Loucy (cell line): ENCODE data around the gene DNAH1.
A peak's percentile ranks its signal among the peaks of the same experiment; 100 is the strongest.

ENCODE experiments used
- H2AFZ ChIP-seq: fragments of 200-600 bp; sonication (generic); 2 replicates; pipeline ENCODE4 v1.6.0; 2016; ENCODE audit warnings: antibody characterized with exemption, mild to moderate bottlenecking, low read length, moderate library complexity
- H3F3A ChIP-seq: fragments of 200-600 bp; 2 replicates; pipeline ENCODE4 v1.6.0; 2016; ENCODE audit warnings: antibody characterized with exemption, low read depth, mild to moderate bottlenecking
- H3K27me3 ChIP-seq: fragments of 200-600 bp; sonication (generic); 2 replicates; pipeline ENCODE4 v1.6.1; 2014; ENCODE audit warnings: low read length, mild to moderate bottlenecking; ENCODE audit not compliant: insufficient read depth, poor library complexity, severe bottlenecking
- H3K36me3 ChIP-seq: fragments of 200-600 bp; sonication (generic); 2 replicates; pipeline ENCODE4 v1.6.1; 2016; ENCODE audit warnings: low read length; ENCODE audit not compliant: insufficient read depth
- H3K4me1 ChIP-seq: fragments of 200-600 bp; sonication (generic); 2 replicates; pipeline ENCODE4 v1.5.1; 2014; ENCODE audit warnings: low read length, mild to moderate bottlenecking; ENCODE audit not compliant: insufficient read depth, poor library complexity, severe bottlenecking
- H3K4me2 ChIP-seq: fragments of 200-600 bp; sonication (generic); 2 replicates; pipeline ENCODE4 v1.6.0; 2014; ENCODE audit warnings: antibody characterized with exemption, low read length, low read depth, mild to moderate bottlenecking; ENCODE audit not compliant: poor library complexity, severe bottlenecking
- H3K4me3 ChIP-seq: fragments of 200-600 bp; sonication (generic); 2 replicates; pipeline ENCODE4 v1.5.1; 2014; ENCODE audit warnings: low read length, mild to moderate bottlenecking, mixed read lengths; ENCODE audit not compliant: poor library complexity, severe bottlenecking
- H3K79me2 ChIP-seq: fragments of 200-600 bp; sonication (generic); 2 replicates; pipeline ENCODE4 v1.6.1; 2014; ENCODE audit warnings: low read length; ENCODE audit not compliant: insufficient read depth
- H3K9ac ChIP-seq: fragments of 200-600 bp; sonication (generic); 2 replicates; pipeline ENCODE4 v1.6.0; 2014; ENCODE audit warnings: mild to moderate bottlenecking, low read depth, low read length, moderate library complexity; ENCODE audit not compliant: poor library complexity, severe bottlenecking
- H3K9me2 ChIP-seq: fragments of 200-600 bp; sonication (generic); replicated peaks from 2 replicates; pipeline ENCODE4 v1.6.1; 2016; ENCODE audit warnings: low read depth, low read length, mixed read lengths
- H3K9me3 ChIP-seq: fragments of 200-600 bp; sonication (generic); 2 replicates; pipeline ENCODE4 v1.6.1; 2014; ENCODE audit warnings: mild to moderate bottlenecking, antibody characterized with exemption, low read length, low read depth; ENCODE audit not compliant: insufficient read depth
- H4K20me1 ChIP-seq: fragments of 200-600 bp; sonication (generic); 2 replicates; pipeline ENCODE4 v1.6.0; 2014; ENCODE audit warnings: antibody characterized with exemption, low read length, mild to moderate bottlenecking; ENCODE audit not compliant: insufficient read depth, poor library complexity, severe bottlenecking
- CTCF ChIP-seq: fragments of 200-600 bp; sonication (generic); conservative IDR thresholded peaks from 2 replicates; pipeline ENCODE4 v1.5.1; 2014; ENCODE audit warnings: mild to moderate bottlenecking, antibody characterized with exemption, low read length
- EZH2phosphoT487 ChIP-seq: fragments of 200-600 bp; IDR thresholded peaks from 2 replicates; pipeline ENCODE4 v1.6.1; 2018; ENCODE audit warnings: antibody characterized with exemption, mild to moderate bottlenecking, moderate library complexity, borderline replicate concordance

DNAH1 gene

GRCh38 chr3:52381623-52382022 is 65.5 kb downstream of the DNAH1 start:
- no peaks in the 10 kb centered on the region for H3K27me3 ChIP-seq
- no peaks in the 10 kb centered on the region for H3K9me2 ChIP-seq
- no peaks in the 10 kb centered on the region for H3K9me3 ChIP-seq
- no peaks in the 10 kb centered on the region for H3F3A ChIP-seq
- H2AFZ ChIP-seq, result no peak overlapping the region
- no peaks in the 10 kb centered on the region for H4K20me1 ChIP-seq
- H3K4me3 ChIP-seq, result no peak overlapping the region
- H3K9ac ChIP-seq, result no peak overlapping the region
- TF ChIP-seq CTCF (no peak), EZH2phosphoT487 (no peak)
- no peak overlapping the region for H3K4me2 ChIP-seq
- no peaks in the 10 kb centered on the region for H3K4me1 ChIP-seq
- no peaks in the 10 kb centered on the region for H3K79me2 ChIP-seq
- H3K36me3 ChIP-seq, result no peaks in the 10 kb centered on the region

- H2AFZ ChIP-seq, result no peak overlapping the region
- H3F3A ChIP-seq, result no peaks in the 10 kb centered on the region
- H3K9me2 ChIP-seq, result no peaks in the 10 kb centered on the region
- no peak overlapping the region for H3K4me2 ChIP-seq
- H3K9me3 ChIP-seq, result no peaks in the 10 kb centered on the region
- no peaks in the 10 kb centered on the region for H3K27me3 ChIP-seq
- H3K79me2 ChIP-seq, result no peaks in the 10 kb centered on the region
- no peaks in the 10 kb centered on the region for H4K20me1 ChIP-seq
- H3K9ac ChIP-seq, result no peak overlapping the region
- no peaks in the 10 kb centered on the region for H3K36me3 ChIP-seq
- no peaks in the 10 kb centered on the region for H3K4me1 ChIP-seq
- no peak for TF ChIP-seq CTCF
- no peak for TF ChIP-seq EZH2phosphoT487
- no peak overlapping the region for H3K4me3 ChIP-seq
These were observed 67.3 kb downstream of the DNAH1 start for GRCh38 chr3:52383446-52383845.

GRCh38 chr3:52384019-52384761 is 68.1 kb downstream of the DNAH1 start:
- Histone ChIP-seq H3K4me3 (no peak overlapping the region), H3K4me2 (no peak overlapping the region)

GRCh38 chr3:52385157-52385556 is 69.0 kb downstream of the DNAH1 start:
- peak; percentile 74 for TF ChIP-seq CTCF
- no peak for TF ChIP-seq EZH2phosphoT487
- Histone ChIP-seq H3K79me2 (no peaks in the 10 kb centered on the region), H3K4me1 (no peaks in the 10 kb centered on the region), H3K4me3 (no peak overlapping the region), H2AFZ (no peak overlapping the region), H3K9ac (no peak overlapping the region), H3K9me3 (no peaks in the 10 kb centered on the region), H3K9me2 (no peaks in the 10 kb centered on the region), H3K27me3 (no peaks in the 10 kb centered on the region), H3K4me2 (no peak overlapping the region), H4K20me1 (no peaks in the 10 kb centered on the region), H3F3A (no peaks in the 10 kb centered on the region), H3K36me3 (no peaks in the 10 kb centered on the region)

More at GRCh38 chr3:52384019-52384761, 68.1 kb downstream of the DNAH1 start:
- no peaks in the 10 kb centered on the region for H3K27me3 ChIP-seq
- no peaks in the 10 kb centered on the region for H3K9me3 ChIP-seq
- no peak overlapping the region for H3K9ac ChIP-seq
- no peak for TF ChIP-seq EZH2phosphoT487
- H3K79me2 ChIP-seq, result no peaks in the 10 kb centered on the region
- no peaks in the 10 kb centered on the region for H3K4me1 ChIP-seq
- H3K9me2 ChIP-seq, result no peaks in the 10 kb centered on the region
- no peak overlapping the region for H2AFZ ChIP-seq
- H3K36me3 ChIP-seq, result no peaks in the 10 kb centered on the region
- no peaks in the 10 kb centered on the region for H4K20me1 ChIP-seq
- H3F3A ChIP-seq, result no peaks in the 10 kb centered on the region
